Left colon (tissue), 2 donors: Measurements from ENCODE around the gene AMMECR1. TPM values are rescaled to one million over a fixed set of nuclear protein-coding genes. Genes with fewer than 3 reads are reported as not detected.
A peak's percentile ranks its signal among the peaks of the same experiment; 100 is the strongest.

ENCODE experiments used
- ATAC-seq: fragments of 200-7000 bp; cut with Tn5 transposase; one replicate; pipeline ENCODE4 v1.9.1; 2020; ENCODE audit warnings: mild to moderate bottlenecking, moderate library complexity
- DNase-seq, 2 donors: peaks; one replicate each; pipeline ENCODE4 v3.0.0-alpha.2; 2020
- intact Hi-C, 2 donors: fragments of 100-400 bp; cut with DNase I in 1 of 2; cut with micrococcal nuclease in 1 of 2; formaldehyde crosslinking; loops; one replicate each; pipeline versions ENCODE4 v1.11.2 to v1.14.0; 2022; cut with DNase I, micrococcal nuclease
- total RNA-seq, 2 donors: library from RNA; stranded (reverse); fragmentation: NEBNext Ultra II Directional; extraction: Animal tissue kit (Norgen Biotek cat#: 25700); gene quantifications; one replicate each; pipeline ENCODE4 v1.2.1, GENCODE V29; 2021
- donor health status: DM: no; HTN: no; CAD: no.
- donor health status: DM: yes; HTN: yes; CAD: no.

AMMECR1 gene
- total RNA-seq, 2 donors from 2014 or later, result 7.5 to 9.7 TPM

- ATAC-seq (no peak), DNase-seq (no peak)
- intact Hi-C loops, result no loop called here
Measured at GRCh38 chrX:110181459-110182137, 136.3 kb downstream of the AMMECR1 start.

- DNase-seq (no peak), ATAC-seq (no peak)
- intact Hi-C loops, result no loop called here
Measured at GRCh38 chrX:110180928-110181310, 137.0 kb downstream of the AMMECR1 start.

GRCh38 chrX:110180176-110180927 lies 137.5 kb downstream of the AMMECR1 start:
- DNase-seq (no peak), ATAC-seq (no peak)
- intact Hi-C loops, result no loop called here

- ATAC-seq, result no peak
- intact Hi-C loops, result no loop called here
- no peak for DNase-seq
Measured at GRCh38 chrX:110178179-110178865, 139.6 kb downstream of the AMMECR1 start.

GRCh38 chrX:110175696-110176095 lies 142.2 kb downstream of the AMMECR1 start:
- DNase-seq, result no peak
- no peak for ATAC-seq
- intact Hi-C loops, result no loop called here

GRCh38 chrX:110175146-110175545 lies 142.7 kb downstream of the AMMECR1 start:
- no peak for DNase-seq
- ATAC-seq, result no peak
- intact Hi-C loops, result no loop called here

- DNase-seq, result no peak
- intact Hi-C loops, result no loop called here
- ATAC-seq, result peak; percentile 32
Measured at GRCh38 chrX:110173192-110174175, 144.4 kb downstream of the AMMECR1 start.

GRCh38 chrX:110172215-110172614 lies 145.7 kb downstream of the AMMECR1 start:
- ATAC-seq (no peak), DNase-seq (no peak)
- intact Hi-C loops, result no loop called here

- intact Hi-C loops, result no loop called here
- ATAC-seq (no peak), DNase-seq (no peak)
Measured at GRCh38 chrX:110171442-110171841, 146.4 kb downstream of the AMMECR1 start.

- ATAC-seq (no peak), DNase-seq (no peak)
- intact Hi-C loops, result no loop called here
Measured at GRCh38 chrX:110170029-110170428, 147.9 kb downstream of the AMMECR1 start.

- no peak for ATAC-seq
- no peak for DNase-seq
- intact Hi-C loops, result loop anchor here in 1 of 2 donors (10.0 kb wide), 1 partner anchor 236 kb away; no protein-coding TSS in a partner anchor
Measured at GRCh38 chrX:110168585-110168984, 149.3 kb downstream of the AMMECR1 start.

GRCh38 chrX:110167952-110168451 lies 149.9 kb downstream of the AMMECR1 start:
- DNase-seq, result peak in 1 of 2 donors; percentile 29
- intact Hi-C loops, result loop anchor here in 1 of 2 donors (10.0 kb wide), 1 partner anchor 237 kb away; no protein-coding TSS in a partner anchor
- peak; percentile 40 for ATAC-seq

- ATAC-seq (no peak), DNase-seq (no peak)
- intact Hi-C loops, result loop anchor here (5.0 to 10.0 kb wide), 2 partner anchors 241 to 244 kb away; no protein-coding TSS in a partner anchor
Measured at GRCh38 chrX:110163488-110163887, 154.4 kb downstream of the AMMECR1 start.

GRCh38 chrX:110162867-110163266 lies 155.0 kb downstream of the AMMECR1 start:
- ATAC-seq (no peak), DNase-seq (no peak)
- intact Hi-C loops, result loop anchor here (5.0 to 10.0 kb wide), 2 partner anchors 242 to 244 kb away; no protein-coding TSS in a partner anchor

GRCh38 chrX:110162131-110162530 lies 155.8 kb downstream of the AMMECR1 start:
- DNase-seq, result no peak
- intact Hi-C loops, result loop anchor here (5.0 to 10.0 kb wide), 2 partner anchors 243 to 245 kb away; no protein-coding TSS in a partner anchor
- ATAC-seq, result no peak

- no peak for DNase-seq
- intact Hi-C loops, result loop anchor here (5.0 to 10.0 kb wide), 2 partner anchors 243 to 246 kb away; no protein-coding TSS in a partner anchor
- ATAC-seq, result no peak
Measured at GRCh38 chrX:110161361-110161686, 156.6 kb downstream of the AMMECR1 start.

GRCh38 chrX:110159865-110160264 lies 158.0 kb downstream of the AMMECR1 start:
- intact Hi-C loops, result loop anchor here (5.0 to 10.0 kb wide), 2 partner anchors 245 to 247 kb away; no protein-coding TSS in a partner anchor
- ATAC-seq (no peak), DNase-seq (no peak)

- intact Hi-C loops, result no loop called here
- ATAC-seq (no peak), DNase-seq (no peak)
Measured at GRCh38 chrX:110159235-110159634, 158.7 kb downstream of the AMMECR1 start.
